HUES6 (cell line): ENCODE measurements around the gene PGM2L1.

Experiments
- H3K27ac ChIP-seq: 2 replicates; pipeline ENCODE4 v1.7.0; 2013; ENCODE audit warnings: low read depth, mild to moderate bottlenecking, low read length, inconsistent platforms
- H3K27me3 ChIP-seq: 2 replicates; pipeline ENCODE4 v1.6.1; 2013; ENCODE audit warnings: low read length; ENCODE audit not compliant: control insufficient read depth, insufficient read depth
- H3K36me3 ChIP-seq: 2 replicates; pipeline ENCODE4 v1.6.1; 2013; ENCODE audit warnings: low read length; ENCODE audit not compliant: control insufficient read depth, insufficient read depth
- H3K4me1 ChIP-seq: 2 replicates; pipeline ENCODE4 v1.6.1; 2013; ENCODE audit warnings: low read length; ENCODE audit not compliant: control insufficient read depth, insufficient read depth
- H3K4me3 ChIP-seq: 2 replicates; pipeline ENCODE4 v1.5.1; 2013; ENCODE audit warnings: low read depth, low read length
- H3K9ac ChIP-seq: one replicate; pipeline ENCODE4 v1.6.1; 2013; ENCODE audit warnings: mild to moderate bottlenecking, low read length
- H3K9me3 ChIP-seq: 2 replicates; pipeline ENCODE4 v1.6.1; 2013; ENCODE audit warnings: low read depth, low read length; ENCODE audit not compliant: control insufficient read depth, insufficient read depth

Gene PGM2L1

DNA sequence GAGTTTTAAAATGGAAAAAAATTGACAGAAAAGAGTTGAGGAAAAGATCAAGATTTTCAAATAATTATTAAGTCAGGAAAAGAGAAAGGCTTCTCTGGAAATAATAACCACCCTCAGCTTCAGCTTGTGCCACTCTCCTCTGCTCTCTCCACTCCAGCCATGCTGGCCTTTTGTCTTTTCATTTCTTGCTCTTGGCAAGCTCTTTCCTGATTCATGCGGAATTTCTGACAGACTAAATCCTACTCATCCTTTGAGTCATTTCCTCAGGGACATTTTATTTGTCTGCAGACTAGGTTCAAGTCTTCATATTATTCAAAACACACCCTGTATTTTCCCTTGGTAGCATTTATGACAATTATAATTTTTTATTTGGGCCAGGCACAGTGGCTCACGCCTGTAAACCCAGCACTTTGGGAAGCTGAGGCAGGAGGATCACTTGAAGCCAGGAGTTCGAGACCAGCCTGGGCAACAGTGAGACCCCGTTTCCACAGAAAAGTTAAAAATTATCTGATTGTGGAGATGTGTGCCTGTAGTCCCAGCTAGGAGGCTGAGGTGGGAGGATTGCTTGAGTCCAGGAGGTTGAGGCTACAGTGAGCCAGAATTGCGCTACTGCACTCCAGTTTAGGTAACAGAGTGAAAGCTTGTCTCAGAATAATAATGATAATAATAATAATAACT, 79.0 kb downstream of the PGM2L1 start:
- Histone ChIP-seq H3K9ac (no peak overlapping the region), H3K36me3 (no peaks in the 10 kb centered on the region), H3K27me3 (no peaks in the 10 kb centered on the region), H3K4me1 (no peaks in the 10 kb centered on the region), H3K27ac (no peak overlapping the region), H3K9me3 (0 out of 2 replicates have a peak, but pooled peaks cover 8% of the 10 kb centered on the region), H3K4me3 (no peak overlapping the region)

GRCh38 chr11:74318241-74318932, 79.8 kb downstream of the PGM2L1 start:
- no peak overlapping the region for H3K27ac ChIP-seq

DNA sequence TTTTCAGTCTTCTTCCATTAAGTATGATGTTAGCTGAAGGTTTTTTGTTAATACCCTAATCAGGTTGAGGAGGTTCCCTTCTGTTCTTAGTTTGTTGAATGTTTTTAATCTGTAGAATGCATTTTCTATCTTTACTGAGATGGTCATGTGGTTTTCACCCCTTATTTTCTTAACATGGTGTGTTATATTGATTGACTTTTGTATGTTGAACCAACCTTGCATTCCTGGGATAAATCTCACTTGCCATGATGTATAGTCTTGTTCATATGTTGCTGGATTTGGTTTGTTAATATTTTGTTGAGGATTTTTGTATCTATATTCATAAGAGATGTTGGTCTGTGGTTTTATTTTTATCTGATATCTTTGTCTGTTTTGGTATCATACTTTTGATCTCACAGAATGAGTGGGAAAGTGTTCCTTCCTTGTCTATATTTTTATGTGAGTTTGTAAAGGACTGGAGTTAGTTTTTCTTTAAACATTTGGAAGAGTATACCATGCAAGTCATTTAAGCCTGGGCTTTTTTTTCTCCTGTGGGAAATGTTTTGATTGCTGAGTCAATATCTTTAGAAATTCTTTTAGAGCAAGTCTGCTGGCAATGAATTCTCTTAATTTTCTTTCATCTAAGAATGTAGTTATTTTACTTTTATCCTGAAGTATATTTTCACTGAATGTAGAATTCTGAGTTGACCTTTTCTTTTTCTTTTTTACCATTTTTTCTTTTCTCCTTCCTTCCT, 81.3 kb downstream of the PGM2L1 start:
- H3K27me3 ChIP-seq, result peaks cover 19% of the 10 kb centered on the region
- H3K4me3 ChIP-seq, result no peak overlapping the region
- H3K9me3 ChIP-seq, result 0 out of 2 replicates have a peak, but pooled peaks cover 8% of the 10 kb centered on the region
- no peaks in the 10 kb centered on the region for H3K4me1 ChIP-seq
- no peak overlapping the region for H3K9ac ChIP-seq
- no peaks in the 10 kb centered on the region for H3K36me3 ChIP-seq
- no peak overlapping the region for H3K27ac ChIP-seq

More at GRCh38 chr11:74318241-74318932, 79.8 kb downstream of the PGM2L1 start:
- Histone ChIP-seq H3K9me3 (0 out of 2 replicates have a peak, but pooled peaks cover 8% of the 10 kb centered on the region), H3K4me3 (no peak overlapping the region), H3K36me3 (no peaks in the 10 kb centered on the region), H3K9ac (no peak overlapping the region), H3K4me1 (no peaks in the 10 kb centered on the region), H3K27me3 (peaks cover 5% of the 10 kb centered on the region)

GRCh38 chr11:74312326-74312725, 85.9 kb downstream of the PGM2L1 start:
- Histone ChIP-seq H3K27ac (no peak overlapping the region), H3K9ac (no peak overlapping the region), H3K4me3 (no peak overlapping the region), H3K36me3 (no peaks in the 10 kb centered on the region), H3K4me1 (0 out of 2 replicates have a peak, but pooled peaks cover 2% of the 10 kb centered on the region), H3K9me3 (0 out of 2 replicates have a peak, but pooled peaks cover 8% of the 10 kb centered on the region), H3K27me3 (peaks cover 53% of the 10 kb centered on the region)

DNA sequence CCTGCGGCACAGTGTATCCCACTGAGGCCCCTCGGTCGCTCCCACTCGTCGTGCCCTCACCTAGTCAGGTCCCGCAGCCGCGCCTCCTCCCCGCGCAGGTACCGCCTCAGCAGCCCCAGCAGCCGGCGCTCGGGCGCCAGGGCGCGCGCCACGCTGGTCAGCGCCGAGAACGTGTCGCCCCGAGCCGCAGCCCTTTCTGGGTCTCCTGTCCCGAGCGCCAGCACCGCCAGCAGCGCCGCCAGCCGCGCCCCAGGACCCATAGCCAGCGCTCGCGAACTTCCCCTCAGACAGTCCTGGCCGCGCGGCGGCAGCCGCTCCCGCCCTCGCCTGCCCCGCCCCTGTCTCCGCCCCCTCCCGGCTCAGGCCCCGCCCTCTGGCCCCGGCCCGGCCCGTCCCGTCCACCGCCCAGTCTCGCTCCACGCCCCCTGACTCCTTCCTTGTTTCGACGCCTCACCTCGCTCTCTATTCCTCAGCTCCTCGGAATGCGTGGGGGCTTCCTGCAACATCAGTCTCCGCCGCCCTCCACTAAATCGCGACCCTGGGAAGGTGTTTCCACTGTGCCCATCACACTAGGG, 86.8 kb downstream of the PGM2L1 start, which contains the start of gene P4HA3:
P4HA3 (minus strand) TSS at position 289 of the 575 bp plus-strand sequence; CDS start at position 260, 29 bp downstream.
- no peak within 1 kb of the TSS for H3K27ac ChIP-seq
- H3K36me3 ChIP-seq, result no peaks in the 10 kb centered on the region
- H3K4me1 ChIP-seq, result 0 out of 2 replicates have a peak, but pooled peaks cover 2% of the 10 kb centered on the region
- peaks cover 62% of the 10 kb centered on the region for H3K27me3 ChIP-seq
- H3K4me3 ChIP-seq, result peak within 1 kb of the TSS; percentile 63
- H3K9ac ChIP-seq, result no peak within 1 kb of the TSS
- 0 out of 2 replicates have a peak, but pooled peaks cover 1% of the 10 kb centered on the region for H3K9me3 ChIP-seq

DNA sequence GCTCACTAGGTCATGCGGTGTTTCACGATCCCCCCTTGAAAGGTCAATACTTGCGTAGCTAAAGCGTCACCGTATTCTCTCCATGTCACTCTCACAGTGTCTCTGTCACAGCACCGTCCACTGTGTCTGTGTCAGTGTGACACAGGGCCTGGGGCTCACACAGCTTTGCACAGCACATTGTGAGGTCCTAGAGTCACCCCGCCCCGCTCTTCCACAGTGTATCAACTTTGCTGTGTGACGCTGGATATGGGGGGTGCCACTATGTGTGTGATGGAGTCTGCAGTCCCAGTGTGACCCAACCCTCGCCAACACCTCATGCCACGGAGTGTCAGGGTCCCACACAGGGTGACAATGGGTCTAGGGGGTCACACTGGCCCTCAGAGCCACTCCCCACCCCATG, 87.4 kb downstream of the PGM2L1 start:
- Histone ChIP-seq H3K9ac (no peak overlapping the region), H3K4me1 (0 out of 2 replicates have a peak, but pooled peaks cover 2% of the 10 kb centered on the region), H3K9me3 (no peaks in the 10 kb centered on the region), H3K27me3 (peaks cover 64% of the 10 kb centered on the region), H3K4me3 (peak overlapping the region; percentile 63), H3K36me3 (no peaks in the 10 kb centered on the region), H3K27ac (no peak overlapping the region)

GRCh38 chr11:74307434-74307833, 90.8 kb downstream of the PGM2L1 start:
- no peak overlapping the region for H3K9ac ChIP-seq
- 0 out of 2 replicates have a peak, but pooled peaks cover 2% of the 10 kb centered on the region for H3K4me1 ChIP-seq
- no peak overlapping the region for H3K27ac ChIP-seq

GRCh38 chr11:74306435-74307175, 91.6 kb downstream of the PGM2L1 start:
- Histone ChIP-seq H3K4me3 (no peak overlapping the region), H3K9me3 (no peaks in the 10 kb centered on the region), H3K9ac (no peak overlapping the region), H3K4me1 (no peaks in the 10 kb centered on the region), H3K27ac (no peak overlapping the region), H3K36me3 (no peaks in the 10 kb centered on the region), H3K27me3 (peaks cover 45% of the 10 kb centered on the region)

More at GRCh38 chr11:74307434-74307833, 90.8 kb downstream of the PGM2L1 start:
- Histone ChIP-seq H3K27me3 (peaks cover 53% of the 10 kb centered on the region), H3K36me3 (no peaks in the 10 kb centered on the region), H3K9me3 (no peaks in the 10 kb centered on the region), H3K4me3 (no peak overlapping the region)

DNA sequence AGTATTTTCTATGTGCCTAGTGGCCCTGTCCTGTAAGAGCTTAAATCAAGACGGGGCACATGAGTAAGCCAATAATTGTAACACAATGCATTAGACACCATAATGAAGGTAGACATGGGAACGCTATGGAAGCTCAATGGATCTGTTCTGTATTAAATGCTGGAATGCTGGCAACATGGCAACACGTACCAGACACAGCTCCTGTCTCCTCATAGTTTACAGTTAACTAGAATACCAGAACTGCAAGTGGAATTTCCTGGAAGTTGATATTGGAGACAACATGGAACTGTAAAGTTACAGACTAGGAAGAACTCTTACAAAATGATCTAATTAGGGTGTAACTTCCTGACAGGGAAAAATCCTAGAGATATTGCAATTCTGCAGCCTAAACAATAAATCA, 99.2 kb downstream of the PGM2L1 start:
- Histone ChIP-seq H3K9ac (no peak overlapping the region), H3K4me1 (no peaks in the 10 kb centered on the region), H3K36me3 (no peaks in the 10 kb centered on the region), H3K27ac (no peak overlapping the region), H3K9me3 (no peaks in the 10 kb centered on the region), H3K4me3 (no peak overlapping the region), H3K27me3 (no peaks in the 10 kb centered on the region; the same call in 1 of the 2 replicates)

DNA sequence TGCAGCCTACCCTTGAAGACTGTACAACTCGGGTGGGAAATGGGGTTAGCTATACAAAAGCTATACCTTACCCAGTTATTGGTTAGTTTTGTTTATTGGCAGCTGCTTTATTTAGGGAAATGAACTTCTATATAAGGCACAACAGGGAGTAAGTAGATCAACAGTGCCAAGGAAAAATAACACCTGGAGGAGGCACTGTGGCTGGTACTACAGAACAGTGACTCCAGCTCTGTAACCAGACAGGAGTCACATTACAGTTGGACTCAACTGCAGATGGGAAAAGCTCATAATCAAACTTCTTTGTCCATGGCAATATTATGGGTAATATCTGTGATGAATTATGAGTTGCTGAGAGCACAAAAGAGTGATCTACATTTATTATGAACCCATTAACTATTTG, 100.7 kb downstream of the PGM2L1 start:
- Histone ChIP-seq H3K36me3 (no peaks in the 10 kb centered on the region), H3K4me1 (no peaks in the 10 kb centered on the region), H3K27ac (no peak overlapping the region), H3K27me3 (no peaks in the 10 kb centered on the region; the same call in 1 of the 2 replicates), H3K4me3 (no peak overlapping the region), H3K9me3 (no peaks in the 10 kb centered on the region), H3K9ac (no peak overlapping the region)
